Medulla oblongata (tissue), 1 donor: Measurements from ENCODE around the gene PFKM.
A peak's percentile ranks its signal among the peaks of the same experiment; 100 is the strongest.

ENCODE experiments used
- DNase-seq: peaks from one replicate; pipeline ENCODE4 v3.0.0-alpha.2; 2015; ENCODE audit errors: extremely low spot score

Gene PFKM

GRCh38 chr12:48187916-48188695 is 68.9 kb downstream of the PFKM start:
- no peak for DNase-seq

GRCh38 chr12:48189331-48190125 is 70.4 kb downstream of the PFKM start:
- peak; percentile 91 for DNase-seq

- no peak for DNase-seq
Observed at GRCh38 chr12:48191096-48191495, 71.9 kb downstream of the PFKM start.

- no peak for DNase-seq
Observed at GRCh38 chr12:48192861-48193260, 73.7 kb downstream of the PFKM start.

- DNase-seq: no peak
Observed at GRCh38 chr12:48193623-48194022, 74.5 kb downstream of the PFKM start.

- no peak for DNase-seq
Observed at GRCh38 chr12:48194799-48195201, 75.6 kb downstream of the PFKM start.
